Mesenteric fat pad (tissue), 1 donor: ENCODE measurements around the gene TMEM40. TPM values are rescaled to one million over a fixed set of nuclear protein-coding genes. Genes with fewer than 3 reads are reported as not detected.
A peak's percentile ranks its signal among the peaks of the same experiment; 100 is the strongest.
"Not testable (repeated sequence)": the region's sequence is repeated elsewhere in the genome, so short reads cannot be mapped to it uniquely, and the experiment has no call there.

ENCODE experiments used
- DNase-seq: peaks from one replicate; pipeline ENCODE4 v3.0.0-alpha.2; 2020; ENCODE audit warnings: low spot score
- total RNA-seq: library from RNA; stranded (reverse); fragmentation: NEBNext Ultra II Directional; extraction: Animal tissue kit (Norgen Biotek cat#: 25700); gene quantifications from one replicate; pipeline ENCODE4 v1.2.1, GENCODE V29; 2021
- donor health status: DM: yes; HTN: yes; CAD: no.

The TMEM40 gene
- total RNA-seq, 1 donor from 2014 or later: not detected

DNA sequence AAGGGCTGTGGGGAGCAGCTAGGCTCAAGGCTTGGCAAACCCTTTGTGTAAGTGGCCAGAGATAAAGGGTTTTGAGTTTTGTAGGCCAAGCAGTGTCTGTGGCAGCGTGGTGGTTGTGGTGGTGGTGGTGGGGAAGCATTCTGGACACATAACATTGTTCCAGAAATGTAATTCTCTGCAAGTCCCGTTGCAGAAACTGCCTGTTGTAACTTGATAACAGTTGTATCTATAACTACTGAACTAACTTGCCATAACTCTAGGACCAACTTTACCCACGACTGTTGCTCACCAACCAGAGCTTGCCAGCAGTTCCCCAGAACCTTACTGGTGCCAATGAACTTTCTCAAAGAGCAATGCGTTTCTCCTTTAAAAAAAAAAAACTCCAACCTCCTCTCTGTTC, 18.1 kb upstream of the TMEM40 start:
- peak; percentile 39 for DNase-seq

- DNase-seq: not testable (repeated sequence)
Observed at GRCh38 chr3:12775970-12776369, 16.9 kb upstream of the TMEM40 start.

- peak; percentile 78 for DNase-seq
Observed at GRCh38 chr3:12775226-12775625, 16.2 kb upstream of the TMEM40 start.

- no peak for DNase-seq
Observed at GRCh38 chr3:12774619-12775018, 15.6 kb upstream of the TMEM40 start.

- peak; percentile 9 for DNase-seq
Observed at GRCh38 chr3:12773710-12774086, 14.6 kb upstream of the TMEM40 start.

DNA sequence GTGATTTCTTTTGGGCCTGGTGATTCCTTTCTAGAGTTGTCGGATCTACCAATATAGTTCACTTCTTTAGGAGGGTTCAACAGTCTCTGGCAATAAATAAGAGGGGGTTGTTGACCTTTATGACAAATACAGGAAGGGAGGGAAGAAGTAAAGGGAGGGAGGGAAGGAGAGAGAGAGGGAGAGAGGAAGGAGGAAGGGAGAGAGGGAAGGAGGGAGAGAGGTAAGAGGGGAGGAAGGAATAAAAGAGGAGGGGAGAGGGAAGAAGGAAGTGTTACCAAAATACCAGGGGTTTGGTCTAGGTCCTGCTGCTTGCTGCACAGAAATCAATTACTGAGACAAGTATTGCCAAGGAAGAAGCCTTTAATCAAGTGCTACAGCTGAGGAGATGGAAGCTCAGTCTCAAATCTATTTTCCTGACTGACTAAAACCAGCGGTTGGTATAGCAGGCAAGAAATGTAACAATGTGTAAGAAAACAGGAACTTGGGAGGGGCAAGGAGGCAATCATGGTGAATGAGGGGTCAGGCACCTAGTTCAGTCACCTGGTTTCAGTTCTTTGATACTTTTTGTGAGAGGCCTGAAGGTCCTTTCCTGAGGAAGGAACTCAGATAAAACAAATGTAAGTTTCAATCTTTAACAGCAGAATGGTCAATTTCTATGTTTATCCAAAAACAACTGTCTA, 14.1 kb upstream of the TMEM40 start:
- no peak for DNase-seq

- DNase-seq: no peak
Observed at GRCh38 chr3:12772462-12772861, 13.4 kb upstream of the TMEM40 start.

GRCh38 chr3:12771236-12771635, 12.2 kb upstream of the TMEM40 start:
- DNase-seq: peak; percentile 51

DNA sequence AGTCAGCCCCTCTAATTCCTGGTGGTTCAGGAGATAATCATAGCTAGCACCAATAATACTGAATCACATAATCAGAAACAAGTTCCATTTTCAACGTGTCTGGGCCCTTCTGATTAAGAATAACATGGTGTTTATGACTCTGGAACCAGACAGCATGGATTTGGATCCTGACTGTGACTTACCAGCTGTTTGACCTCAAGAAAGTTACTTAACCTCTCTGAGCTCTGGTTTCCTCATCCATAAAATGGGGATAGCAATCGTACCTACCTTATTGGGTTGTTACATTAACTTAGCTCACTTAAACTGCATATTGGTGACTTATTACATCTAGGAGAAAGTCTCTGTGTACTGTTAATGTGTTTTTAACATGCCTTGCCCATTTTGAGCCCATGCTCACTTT, 10.7 kb upstream of the TMEM40 start:
- no peak for DNase-seq

DNA sequence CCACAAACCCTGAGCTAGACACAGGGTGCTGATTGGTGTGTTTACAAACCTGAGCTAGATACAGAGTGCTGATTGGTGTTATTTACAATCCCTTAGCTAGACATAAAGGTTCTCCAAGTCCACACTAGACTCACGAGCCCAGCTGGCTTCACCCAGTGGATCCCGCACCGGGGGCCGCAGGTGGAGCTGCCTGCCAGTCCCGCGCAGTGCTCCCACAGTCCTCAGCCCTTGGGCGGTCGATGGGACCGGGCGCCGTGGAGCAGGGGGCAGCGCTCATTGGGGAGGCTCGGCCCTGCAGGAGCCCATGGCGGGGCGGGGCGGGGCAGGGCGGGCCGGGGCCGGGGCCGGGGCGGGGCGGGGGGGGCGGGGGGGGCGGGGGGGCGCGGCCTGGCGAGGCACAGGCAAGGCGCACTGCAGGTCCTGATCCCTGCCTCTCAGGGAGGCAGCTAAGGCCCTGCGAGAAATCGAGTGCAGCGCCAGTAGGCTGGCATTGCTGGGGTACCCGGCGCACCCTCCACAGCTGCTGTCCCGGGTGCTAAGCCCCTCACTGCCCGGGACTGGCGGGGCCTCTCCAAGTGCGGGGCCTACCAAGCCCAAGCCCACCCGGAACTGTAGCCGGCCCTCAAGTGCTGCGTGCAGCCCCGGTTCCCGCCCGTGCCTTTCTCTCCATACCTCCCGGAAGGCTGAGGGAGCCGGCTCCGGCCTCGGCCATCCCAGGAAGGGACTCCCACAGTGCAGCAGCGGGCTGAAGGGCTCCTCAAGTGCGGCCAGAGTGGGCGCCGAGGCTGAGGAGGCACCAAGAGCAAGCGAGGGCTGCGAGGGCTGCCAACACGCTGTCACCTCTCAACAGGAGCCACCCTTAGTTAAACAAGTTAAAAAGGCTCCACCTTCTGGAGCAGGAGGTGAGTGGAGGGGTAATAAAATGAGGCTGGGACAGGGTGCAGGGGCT, 9.8 kb upstream of the TMEM40 start:
- DNase-seq: peak; percentile 74

GRCh38 chr3:12766541-12766940, 7.5 kb upstream of the TMEM40 start:
- DNase-seq: peak; percentile 47

DNA sequence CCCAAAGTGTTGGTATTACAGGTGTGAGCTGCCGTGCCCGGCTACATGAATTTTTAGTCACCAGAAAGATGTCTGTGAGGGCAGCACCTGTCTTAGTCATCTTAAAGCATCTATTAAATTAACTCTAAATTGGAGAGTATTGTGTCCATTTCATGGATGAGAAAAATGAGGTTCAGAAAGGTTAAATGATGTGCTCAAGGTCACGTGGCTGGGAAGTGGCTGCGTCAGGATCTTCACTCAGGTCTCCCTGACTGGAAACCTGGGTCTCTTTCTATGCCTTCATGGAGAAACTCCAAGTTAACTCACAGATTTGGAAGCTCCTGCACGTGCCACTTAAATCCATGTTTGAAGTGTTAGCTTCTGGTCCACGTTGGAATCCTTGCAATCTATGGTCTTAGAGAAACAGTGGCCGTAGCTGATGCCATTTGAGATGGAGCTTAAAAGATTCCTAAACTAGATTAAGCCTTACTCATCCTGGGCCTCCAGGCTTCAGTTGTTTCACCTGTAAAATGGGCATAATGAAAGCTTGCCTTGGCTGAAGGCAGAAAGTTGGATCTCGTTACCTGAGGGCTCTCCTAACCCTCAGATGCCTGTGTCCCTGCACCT, 5.2 kb upstream of the TMEM40 start:
- DNase-seq: no peak

GRCh38 chr3:12759693-12760565, 870 bp upstream of the TMEM40 start:
- no peak for DNase-seq

DNA sequence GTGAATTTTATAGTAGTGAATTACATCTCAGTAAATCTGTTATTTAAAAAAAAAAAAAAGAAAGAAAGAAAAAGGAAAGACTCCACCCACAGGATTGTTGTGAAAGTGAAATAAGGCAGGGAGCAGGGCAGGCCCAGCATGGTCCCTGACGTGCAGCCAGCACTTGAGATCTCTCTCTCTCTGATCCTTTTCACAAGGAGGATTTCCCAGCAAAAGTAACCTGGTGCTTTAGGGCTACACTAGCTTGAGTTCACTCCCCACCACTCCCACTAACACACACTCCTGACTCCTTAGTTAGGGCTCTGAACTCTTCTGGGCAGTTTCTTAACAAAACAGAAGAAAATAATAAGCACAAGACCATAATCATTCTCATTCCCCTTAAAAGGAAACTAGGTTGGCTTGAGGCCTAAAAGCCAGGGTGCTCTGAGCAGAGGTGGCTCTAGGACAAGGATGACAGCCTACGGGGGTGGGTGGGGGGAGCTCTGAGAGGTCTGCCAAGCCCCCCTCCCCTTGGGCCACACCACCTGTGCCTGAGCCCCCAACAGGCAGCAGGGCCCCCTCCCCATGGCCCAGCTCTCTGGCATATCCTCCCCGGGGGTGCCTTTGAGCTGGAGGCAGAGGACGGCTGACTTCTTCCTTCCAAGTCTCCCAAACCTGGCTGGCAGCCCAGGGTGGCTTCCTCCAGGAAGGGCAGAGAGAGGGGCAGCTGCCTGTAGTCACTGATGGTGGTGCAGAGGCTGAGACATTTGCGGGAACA, 856 bp downstream of the TMEM40 start:
- DNase-seq: no peak

DNA sequence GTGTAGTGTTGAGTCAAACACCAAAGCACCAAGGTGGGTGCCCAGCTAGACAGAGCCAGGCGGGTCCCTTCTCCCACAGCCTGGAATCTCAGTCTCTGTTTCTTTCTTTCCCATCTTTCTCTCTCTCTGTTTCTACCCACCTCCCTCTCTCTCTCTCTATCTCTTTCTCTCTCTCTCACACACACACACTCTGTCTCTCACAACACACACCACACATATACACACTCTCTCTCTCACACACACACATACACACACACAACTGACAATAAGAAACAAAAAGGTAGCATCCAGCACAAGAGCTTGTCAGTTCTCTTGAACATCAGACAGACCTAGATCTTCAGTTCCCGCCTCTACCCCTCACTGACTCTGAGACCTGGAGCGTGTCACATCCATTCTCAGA, 2.4 kb downstream of the TMEM40 start:
- DNase-seq: no peak

DNA sequence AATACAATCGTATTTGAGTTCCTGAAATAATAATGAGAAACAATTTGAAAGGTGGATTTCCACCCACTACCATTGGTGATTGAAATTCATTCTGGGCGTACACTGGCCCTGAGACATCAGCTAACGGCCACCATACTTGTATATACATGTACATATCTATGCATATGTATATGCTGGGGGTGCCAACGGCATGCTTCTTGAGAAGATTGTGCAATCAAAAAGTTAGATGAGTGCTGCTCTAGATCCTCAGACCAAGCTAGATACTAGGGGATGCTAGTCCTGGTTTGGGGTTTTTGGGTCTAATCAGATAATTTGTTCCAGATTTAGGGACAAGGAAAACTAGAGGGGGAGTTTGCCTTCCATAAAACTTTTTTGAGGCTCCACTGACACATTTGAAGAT, 2.9 kb downstream of the TMEM40 start:
- DNase-seq: no peak

GRCh38 chr3:12755754-12756153, 3.3 kb downstream of the TMEM40 start:
- DNase-seq: no peak

- no peak for DNase-seq
Observed at GRCh38 chr3:12754313-12754712, 4.7 kb downstream of the TMEM40 start.

GRCh38 chr3:12753275-12754028, 5.6 kb downstream of the TMEM40 start:
- no peak for DNase-seq

DNA sequence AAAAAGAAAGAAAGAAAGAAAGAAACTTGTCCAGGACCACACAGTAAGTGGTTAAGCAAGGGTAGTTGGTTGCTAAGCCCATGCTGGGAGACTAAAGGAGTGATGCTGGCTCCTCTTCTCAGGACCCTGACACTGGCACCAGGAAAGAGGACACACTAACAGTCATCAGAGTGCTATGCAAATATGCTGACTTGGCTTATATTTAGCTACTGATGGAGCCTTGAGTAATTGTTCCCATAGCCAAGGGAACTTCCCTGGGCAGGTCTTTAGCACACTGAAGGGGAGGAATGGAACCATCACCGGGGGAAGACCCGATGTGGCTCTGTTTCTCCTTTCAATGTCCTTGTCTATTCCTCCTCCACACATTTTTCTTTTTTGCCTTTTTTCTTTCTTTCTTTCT, 6.2 kb downstream of the TMEM40 start:
- no peak for DNase-seq
